A673 (cell line): ENCODE results near the gene THAP3.

Experiments
- CTCF ChIP-seq: fragments of 300-800, 200-600 bp; sonication (generic); conservative IDR thresholded peaks from 2 replicates; pipeline ENCODE4 v1.5.1; 2017; ENCODE audit warnings: low read depth, mild to moderate bottlenecking, antibody characterized with exemption, low read length, moderate library complexity, mixed read lengths
- EZH2 ChIP-seq: fragments of 200-600 bp; sonication (generic); IDR thresholded peaks from 2 replicates; pipeline ENCODE4 v1.6.1; 2017; ENCODE audit warnings: borderline replicate concordance, low read depth, mild to moderate bottlenecking, mixed read lengths, antibody characterized with exemption, low read length; ENCODE audit not compliant: poor library complexity, severe bottlenecking

- no peak for TF ChIP-seq CTCF
- no peak for TF ChIP-seq EZH2
These were observed 44.5 kb upstream of the THAP3 start for GRCh38 chr1:6580119-6580592.
